OCI-LY7 (cell line): Measurements from ENCODE around the gene CPXM1. TPM values are rescaled to one million over a fixed set of nuclear protein-coding genes. Genes with fewer than 3 reads are reported as not detected.

Experiments used
- BruUV-seq: library from RNA; stranded (reverse); fragments of 400-500 nt; replicated peaks from 2 replicates; lab custom pipeline; 2021; lab: Mats Ljungman, UMichigan
- CTCF ChIA-PET: fragments of 300-600 bp; sonication (Branson Sonifier 250); formaldehyde crosslinking; loops from one replicate; lab custom pipeline; 2022; ENCODE audit warnings: antibody characterized with exemption; ENCODE audit not compliant: unreplicated experiment; lab: Charles Lee
- POLR2A ChIA-PET: fragments of 300-600 bp; sonication (Branson Sonifier 250); formaldehyde crosslinking; loops from one replicate; lab custom pipeline; 2022; ENCODE audit warnings: antibody characterized with exemption; lab: Charles Lee
- DNase-seq: peaks from one replicate; pipeline ENCODE4 v3.0.0-alpha.2; 2015; ENCODE audit warnings: low spot score
- H2AFZ ChIP-seq: fragments of 200-600 bp; sonication (generic), shearing (Covaris generic); 2 replicates; pipeline ENCODE4 v1.6.1; 2014; ENCODE audit warnings: mild to moderate bottlenecking, antibody characterized with exemption, low read length, moderate library complexity
- H3K27ac ChIP-seq: fragments of 200-600 bp; sonication (generic); 2 replicates; pipeline ENCODE4 v1.5.1; 2014; ENCODE audit warnings: mixed run types, low read depth, mild to moderate bottlenecking, moderate library complexity, low read length, inconsistent platforms; ENCODE audit not compliant: poor library complexity, severe bottlenecking
- H3K36me3 ChIP-seq: fragments of 200-600 bp; sonication (generic); 2 replicates; pipeline ENCODE4 v1.6.1; 2014; ENCODE audit warnings: mild to moderate bottlenecking, antibody characterized with exemption, low read length, moderate library complexity, mixed read lengths; ENCODE audit not compliant: insufficient read depth
- H3K4me1 ChIP-seq: fragments of 200-600 bp; sonication (generic); 2 replicates; pipeline ENCODE4 v1.5.1; 2014; ENCODE audit warnings: mild to moderate bottlenecking, low read length; ENCODE audit not compliant: insufficient read depth, poor library complexity, severe bottlenecking
- H3K4me2 ChIP-seq: fragments of 200-600 bp; sonication (generic); 2 replicates; pipeline ENCODE4 v1.6.1; 2014; ENCODE audit warnings: mild to moderate bottlenecking, low read length
- H3K4me3 ChIP-seq: fragments of 200-600 bp; sonication (generic); 2 replicates; pipeline ENCODE4 v1.5.1; 2014; ENCODE audit warnings: mild to moderate bottlenecking, low read depth, low read length; ENCODE audit not compliant: poor library complexity, severe bottlenecking
- H3K79me2 ChIP-seq: fragments of 200-600 bp; sonication (generic); 2 replicates; pipeline ENCODE4 v1.6.1; 2016; ENCODE audit warnings: low read depth, mild to moderate bottlenecking, low read length, moderate library complexity, mixed read lengths; ENCODE audit not compliant: insufficient read depth
- H3K9me2 ChIP-seq: fragments of 200-600 bp; sonication (generic); 2 replicates; pipeline ENCODE4 v1.6.1; 2016; ENCODE audit warnings: mild to moderate bottlenecking, low read length, mixed read lengths; ENCODE audit not compliant: insufficient read depth
- H3K9me3 ChIP-seq: fragments of 200-600 bp; sonication (generic); 2 replicates; pipeline ENCODE4 v1.6.1; 2014; ENCODE audit warnings: mild to moderate bottlenecking, mixed run types, low read length, mixed read lengths
- H4K20me1 ChIP-seq: fragments of 200-600 bp; sonication (generic); 2 replicates; pipeline ENCODE4 v1.6.1; 2014; ENCODE audit warnings: mild to moderate bottlenecking, antibody characterized with exemption, low read length, moderate library complexity, mixed read lengths; ENCODE audit not compliant: insufficient read depth
- CTCF ChIP-seq: fragments of 200-600 bp; sonication (generic); conservative IDR thresholded peaks from 2 replicates; pipeline ENCODE4 v1.5.1; 2014; ENCODE audit warnings: mild to moderate bottlenecking, antibody characterized with exemption, low read length, moderate library complexity, mixed read lengths
- EZH2phosphoT487 ChIP-seq: fragments of 200-600 bp; sonication (generic); IDR thresholded peaks from 2 replicates; pipeline ENCODE4 v1.6.1; 2018; ENCODE audit warnings: low read depth, borderline replicate concordance, mild to moderate bottlenecking, mixed run types, antibody characterized with exemption, low read length, moderate library complexity, mixed read lengths
- intact Hi-C: fragments of 100-400 bp; cut with micrococcal nuclease; formaldehyde crosslinking; loops from one replicate; pipeline ENCODE4 v1.10.0; 2022; ENCODE audit not compliant: unreplicated experiment
- total RNA-seq, 2 experiments: library from RNA; depleted of rRNA in 1 of 2; stranded (reverse); fragments of >200 nt in 1 of 2; shearing (Covaris generic) in 1 of 2; gene quantifications; 2 replicates each; pipeline ENCODE4 v1.2.3, GENCODE V29; 2014 to 2022

Gene CPXM1
- total RNA-seq, 2 experiments from 2014 or later = not detected

DNA sequence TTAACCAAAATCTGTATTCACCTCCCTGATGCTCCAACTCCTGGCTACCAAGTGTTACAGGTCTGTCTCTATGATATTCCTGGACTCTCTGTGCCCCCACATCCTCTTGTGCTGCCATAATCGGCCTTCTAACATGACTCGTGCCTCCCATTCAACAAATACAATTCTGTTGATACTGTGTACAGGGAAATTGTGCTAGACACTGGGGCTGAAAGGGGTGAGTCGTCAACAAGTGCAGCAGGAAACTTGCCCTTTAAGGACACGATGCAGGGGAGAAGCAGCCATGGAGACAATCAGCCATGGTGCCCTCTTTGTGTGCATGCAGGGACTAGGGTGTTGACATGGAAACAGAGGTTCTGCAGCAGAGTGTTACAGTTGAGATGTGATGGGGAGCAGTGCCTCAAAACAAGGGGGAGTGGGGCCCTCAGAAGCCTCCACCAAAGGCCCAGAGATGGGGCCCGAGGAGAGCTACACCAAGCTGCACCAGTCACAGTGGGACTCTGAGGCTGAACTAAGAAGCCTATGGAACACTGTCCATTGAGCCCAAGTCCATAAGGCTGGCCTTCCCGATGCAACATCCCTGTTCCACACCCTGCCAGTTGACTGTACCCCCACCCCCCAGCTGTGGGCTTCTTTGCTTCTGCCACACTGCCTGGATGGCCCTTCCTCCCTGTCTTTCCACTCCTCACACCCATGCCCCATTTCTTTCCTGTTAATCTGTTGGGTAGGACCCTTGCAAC lies 37.0 kb upstream of the CPXM1 start:
- TF ChIP-seq EZH2phosphoT487 (no peak), CTCF (no peak)
- Histone ChIP-seq H3K36me3 (no peaks in the 10 kb centered on the region), H3K9me3 (no peaks in the 10 kb centered on the region), H4K20me1 (no peaks in the 10 kb centered on the region), H2AFZ (no peak overlapping the region), H3K4me1 (peaks cover 10% of the 10 kb centered on the region), H3K9me2 (no peaks in the 10 kb centered on the region), H3K27ac (no peak overlapping the region), H3K4me3 (no peak overlapping the region), H3K79me2 (no peaks in the 10 kb centered on the region), H3K4me2 (no peak overlapping the region)
- ChIA-PET POLR2A (no interaction called here), CTCF (no interaction called here)
- no peak for DNase-seq
- intact Hi-C loops = no loop called here
- BruUV-seq = no TSS peak

- intact Hi-C loops = no loop called here
- H3K4me1 ChIP-seq = peaks cover 4% of the 10 kb centered on the region
- no peaks in the 10 kb centered on the region for H3K36me3 ChIP-seq
- no peak for DNase-seq
- H3K4me2 ChIP-seq = no peak overlapping the region
- H3K27ac ChIP-seq = no peak overlapping the region
- no peaks in the 10 kb centered on the region for H3K9me2 ChIP-seq
- no peaks in the 10 kb centered on the region for H4K20me1 ChIP-seq
- TSS peak; percentile 62 for BruUV-seq
- H3K4me3 ChIP-seq = no peak overlapping the region
- no peaks in the 10 kb centered on the region for H3K79me2 ChIP-seq
- H2AFZ ChIP-seq = no peak overlapping the region
- ChIA-PET CTCF (no interaction called here), POLR2A (no interaction called here)
- TF ChIP-seq CTCF = no peak
- no peak for TF ChIP-seq EZH2phosphoT487
- H3K9me3 ChIP-seq = no peaks in the 10 kb centered on the region
These were observed 35.6 kb upstream of the CPXM1 start for GRCh38 chr20:2836035-2836434.

GRCh38 chr20:2835331-2835796 lies 34.9 kb upstream of the CPXM1 start:
- Histone ChIP-seq H3K4me2 (no peak overlapping the region), H3K79me2 (no peaks in the 10 kb centered on the region), H3K4me1 (peaks cover 4% of the 10 kb centered on the region), H3K4me3 (no peak overlapping the region), H3K36me3 (no peaks in the 10 kb centered on the region), H4K20me1 (no peaks in the 10 kb centered on the region), H2AFZ (no peak overlapping the region), H3K9me2 (no peaks in the 10 kb centered on the region), H3K27ac (no peak overlapping the region), H3K9me3 (no peaks in the 10 kb centered on the region)
- DNase-seq = no peak
- ChIA-PET POLR2A (no interaction called here), CTCF (no interaction called here)
- no TSS peak for BruUV-seq
- TF ChIP-seq CTCF (no peak), EZH2phosphoT487 (no peak)
- intact Hi-C loops = no loop called here
